Chondrocyte (in vitro differentiated cells): ENCODE data around the gene HOTAIR. TPM values are rescaled to one million over a fixed set of nuclear protein-coding genes. Genes with fewer than 3 reads are reported as not detected.
A peak's percentile ranks its signal among the peaks of the same experiment; 100 is the strongest.

ENCODE experiments used
- DNase-seq: peaks from one replicate; pipeline ENCODE4 v3.0.0; 2021; ENCODE audit warnings: mixed read lengths, low spot score
- H3K27ac Mint-ChIP-seq: one replicate; pipeline ENCODE4 v1.8.0; 2021; ENCODE audit warnings: mild to moderate bottlenecking, moderate library complexity, mixed read lengths; ENCODE audit not compliant: unreplicated experiment
- H3K27me3 Mint-ChIP-seq: 2 replicates; pipeline ENCODE4 v1.8.0; 2021; ENCODE audit warnings: low read depth, mixed read lengths
- H3K36me3 Mint-ChIP-seq: 2 replicates; pipeline ENCODE4 v1.8.0; 2021; ENCODE audit warnings: low read depth, mixed read lengths
- H3K4me1 Mint-ChIP-seq: 2 replicates; pipeline ENCODE4 v1.8.0; 2021; ENCODE audit warnings: low read depth, mild to moderate bottlenecking, mixed read lengths
- H3K4me3 Mint-ChIP-seq: one replicate; pipeline ENCODE4 v1.8.0; 2021; ENCODE audit warnings: mild to moderate bottlenecking, moderate library complexity, mixed read lengths; ENCODE audit not compliant: unreplicated experiment
- H3K9me3 Mint-ChIP-seq: 2 replicates; pipeline ENCODE4 v1.8.0; 2021; ENCODE audit warnings: low read depth, mixed read lengths
- total RNA-seq: library from RNA; stranded (reverse); gene quantifications from 3 replicates; pipeline ENCODE4 v1.2.1, GENCODE V29; 2021
- TF ChIP-seq, protein P1 (sequence below): fragments of 200-600 bp; sonication (generic); IDR thresholded peaks from 2 replicates; pipeline ENCODE4 v1.5.0; 2021; ENCODE audit warnings: antibody characterized with exemption, mild to moderate bottlenecking, moderate library complexity

HOTAIR gene
- total RNA-seq, 1 donor from 2014 or later: not detected

DNA sequence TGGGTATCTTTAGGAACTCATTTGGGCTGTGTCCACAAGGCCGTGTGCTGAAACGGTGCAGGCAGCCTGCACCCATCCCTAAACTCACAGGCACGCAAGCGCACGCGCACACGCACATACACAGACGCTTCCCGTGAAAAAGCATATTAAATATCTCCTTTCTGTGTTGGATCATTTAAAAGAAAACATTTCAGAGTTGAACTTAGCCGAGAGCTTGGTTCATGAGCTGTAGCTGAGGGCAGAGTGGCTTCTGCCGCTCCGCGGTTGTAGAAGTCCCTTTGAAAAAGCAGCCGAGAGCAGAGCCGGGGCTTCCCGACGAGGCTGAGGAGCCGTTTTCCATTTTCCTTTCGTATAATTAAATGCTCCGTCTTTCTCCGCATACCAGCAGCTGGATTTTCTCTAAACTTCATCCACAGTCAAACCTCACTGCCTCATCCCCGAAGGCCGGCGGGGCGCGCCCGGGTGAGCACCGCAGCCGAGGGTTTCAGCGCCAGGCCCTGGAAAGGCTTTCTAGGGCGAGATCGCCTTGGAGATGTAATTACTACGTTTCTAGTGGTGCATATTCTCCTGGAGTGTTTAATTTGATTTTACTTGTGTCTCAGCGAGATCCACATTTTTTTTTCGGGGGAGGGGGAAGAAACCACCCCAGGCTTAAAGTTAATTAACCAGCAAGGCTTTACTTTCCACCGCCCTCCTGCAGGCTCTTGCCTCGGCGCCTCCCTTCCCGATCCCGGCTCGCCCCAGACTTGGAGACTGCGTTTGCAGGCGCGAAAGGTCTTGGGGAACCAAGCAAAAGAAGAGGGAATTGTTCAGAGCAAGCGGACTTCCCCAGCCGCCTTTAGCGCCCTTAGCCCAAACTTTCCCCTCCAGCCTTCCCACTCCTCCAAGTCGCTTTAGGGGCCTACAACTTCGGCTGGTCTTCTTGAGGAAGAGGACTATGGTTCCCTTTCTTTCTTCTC is 39.1 kb downstream of the HOTAIR start:
- no peaks in the 10 kb centered on the region for H3K9me3 Mint-ChIP-seq
- H3K4me3 Mint-ChIP-seq: peak overlapping the region; percentile 52
- H3K27ac Mint-ChIP-seq: no peak overlapping the region
- TF ChIP-seq, protein P1, sequence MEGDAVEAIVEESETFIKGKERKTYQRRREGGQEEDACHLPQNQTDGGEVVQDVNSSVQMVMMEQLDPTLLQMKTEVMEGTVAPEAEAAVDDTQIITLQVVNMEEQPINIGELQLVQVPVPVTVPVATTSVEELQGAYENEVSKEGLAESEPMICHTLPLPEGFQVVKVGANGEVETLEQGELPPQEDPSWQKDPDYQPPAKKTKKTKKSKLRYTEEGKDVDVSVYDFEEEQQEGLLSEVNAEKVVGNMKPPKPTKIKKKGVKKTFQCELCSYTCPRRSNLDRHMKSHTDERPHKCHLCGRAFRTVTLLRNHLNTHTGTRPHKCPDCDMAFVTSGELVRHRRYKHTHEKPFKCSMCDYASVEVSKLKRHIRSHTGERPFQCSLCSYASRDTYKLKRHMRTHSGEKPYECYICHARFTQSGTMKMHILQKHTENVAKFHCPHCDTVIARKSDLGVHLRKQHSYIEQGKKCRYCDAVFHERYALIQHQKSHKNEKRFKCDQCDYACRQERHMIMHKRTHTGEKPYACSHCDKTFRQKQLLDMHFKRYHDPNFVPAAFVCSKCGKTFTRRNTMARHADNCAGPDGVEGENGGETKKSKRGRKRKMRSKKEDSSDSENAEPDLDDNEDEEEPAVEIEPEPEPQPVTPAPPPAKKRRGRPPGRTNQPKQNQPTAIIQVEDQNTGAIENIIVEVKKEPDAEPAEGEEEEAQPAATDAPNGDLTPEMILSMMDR: no peak
- H3K36me3 Mint-ChIP-seq: no peaks in the 10 kb centered on the region
- DNase-seq: no peak
- H3K27me3 Mint-ChIP-seq: peaks cover 86% of the 10 kb centered on the region
- H3K4me1 Mint-ChIP-seq: peaks cover 6% of the 10 kb centered on the region

DNA sequence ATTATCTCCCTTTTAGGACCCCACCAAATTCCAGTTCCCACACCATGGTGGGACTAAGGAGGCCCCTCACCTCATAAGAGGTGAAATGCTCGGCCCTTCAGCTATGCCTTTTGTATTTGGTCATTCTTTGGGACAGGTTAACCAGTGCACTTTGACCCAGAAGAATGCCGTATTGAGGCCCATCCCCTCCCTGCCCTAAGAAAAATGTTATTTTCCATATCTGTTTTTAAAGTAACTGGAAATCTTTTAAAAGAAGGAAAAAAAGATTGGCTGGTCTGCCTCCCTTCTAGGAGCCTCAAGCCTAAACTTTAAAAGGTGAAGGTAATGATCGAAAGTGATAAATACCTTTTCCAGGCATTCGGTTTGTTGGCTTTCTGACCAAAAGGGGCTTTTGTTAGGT is 41.8 kb downstream of the HOTAIR start:
- Mint-ChIP-seq H3K36me3 (no peaks in the 10 kb centered on the region), H3K9me3 (peaks cover 4% of the 10 kb centered on the region), H3K4me3 (no peak overlapping the region), H3K27me3 (peaks cover 90% of the 10 kb centered on the region), H3K4me1 (peaks cover 6% of the 10 kb centered on the region), H3K27ac (no peak overlapping the region)
- TF ChIP-seq, protein P1: no peak
- DNase-seq: no peak

DNA sequence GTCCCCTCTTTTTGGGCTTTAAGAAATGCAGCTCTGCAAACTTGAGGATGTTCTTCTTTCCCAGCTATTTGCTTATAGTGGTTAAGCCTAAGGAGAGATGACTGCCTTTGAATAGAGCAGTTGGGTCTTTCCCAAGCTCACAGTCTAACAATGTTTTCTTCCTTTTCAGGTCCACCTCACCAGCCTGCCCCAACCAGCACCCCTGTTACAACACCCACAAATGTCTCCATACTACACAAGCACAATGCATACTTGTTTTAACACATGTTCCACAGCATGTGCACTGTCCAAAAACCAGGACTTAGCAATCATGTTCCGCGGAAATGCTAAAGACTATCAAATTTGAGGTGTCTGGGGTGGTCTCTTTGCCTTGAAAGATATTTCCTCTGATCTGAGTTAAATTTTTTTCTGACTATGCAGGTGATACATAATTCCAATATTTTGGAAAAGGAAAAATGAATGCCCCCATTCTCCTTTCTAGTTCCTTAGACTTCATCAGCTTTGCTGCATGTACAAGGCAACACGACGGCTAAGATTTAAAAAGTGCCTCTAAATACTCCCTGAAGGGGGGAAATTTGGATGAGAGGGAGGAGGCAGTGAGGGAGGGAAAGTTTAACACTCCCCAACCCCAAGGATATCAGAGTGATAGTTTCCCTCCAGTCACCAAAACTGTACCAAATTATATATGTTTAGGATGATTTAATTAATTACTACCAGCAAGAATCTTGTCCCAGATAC is 42.7 kb downstream of the HOTAIR start:
- Mint-ChIP-seq H3K27ac (no peak overlapping the region), H3K27me3 (peaks cover 92% of the 10 kb centered on the region), H3K4me3 (no peak overlapping the region), H3K9me3 (peaks cover 4% of the 10 kb centered on the region), H3K4me1 (peaks cover 6% of the 10 kb centered on the region), H3K36me3 (no peaks in the 10 kb centered on the region)
- TF ChIP-seq, protein P1: no peak
- DNase-seq: no peak

DNA sequence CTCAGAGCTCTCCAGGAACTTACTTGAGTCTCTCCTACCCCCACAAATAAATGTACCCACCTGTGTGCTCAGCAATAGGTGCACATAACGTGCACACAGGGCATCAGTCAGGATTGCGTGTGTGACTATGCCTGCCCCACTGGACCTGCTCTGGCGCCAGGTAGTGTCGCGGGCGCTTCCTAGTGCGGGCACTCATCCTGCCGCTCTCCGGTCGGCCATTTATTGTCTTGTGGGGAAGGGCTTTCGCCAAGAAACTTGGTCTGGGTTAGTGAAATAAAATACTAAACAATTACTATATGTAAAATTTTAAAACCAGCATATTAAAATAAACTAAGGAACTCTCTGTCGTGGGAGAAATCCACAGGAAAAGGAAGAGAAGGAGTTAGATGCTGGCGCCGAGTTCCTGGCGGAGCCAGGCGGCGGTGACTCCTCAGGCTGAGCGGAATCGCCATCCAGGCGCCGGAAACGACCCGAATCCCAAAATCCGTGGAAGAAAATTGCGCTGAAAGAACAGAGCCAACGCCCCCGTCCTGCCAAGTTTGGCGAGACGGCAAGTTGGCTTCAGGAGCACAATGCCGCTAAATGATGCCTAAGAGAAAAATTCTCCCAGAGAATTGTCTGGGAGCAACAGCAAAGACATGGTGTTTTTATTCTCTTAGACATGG is 44.0 kb downstream of the HOTAIR start:
- H3K4me1 Mint-ChIP-seq: peaks cover 5% of the 10 kb centered on the region
- no peak overlapping the region for H3K27ac Mint-ChIP-seq
- no peak for DNase-seq
- H3K36me3 Mint-ChIP-seq: no peaks in the 10 kb centered on the region
- TF ChIP-seq, protein P1: no peak
- peaks cover 91% of the 10 kb centered on the region for H3K27me3 Mint-ChIP-seq
- no peak overlapping the region for H3K4me3 Mint-ChIP-seq
- peaks cover 4% of the 10 kb centered on the region for H3K9me3 Mint-ChIP-seq

DNA sequence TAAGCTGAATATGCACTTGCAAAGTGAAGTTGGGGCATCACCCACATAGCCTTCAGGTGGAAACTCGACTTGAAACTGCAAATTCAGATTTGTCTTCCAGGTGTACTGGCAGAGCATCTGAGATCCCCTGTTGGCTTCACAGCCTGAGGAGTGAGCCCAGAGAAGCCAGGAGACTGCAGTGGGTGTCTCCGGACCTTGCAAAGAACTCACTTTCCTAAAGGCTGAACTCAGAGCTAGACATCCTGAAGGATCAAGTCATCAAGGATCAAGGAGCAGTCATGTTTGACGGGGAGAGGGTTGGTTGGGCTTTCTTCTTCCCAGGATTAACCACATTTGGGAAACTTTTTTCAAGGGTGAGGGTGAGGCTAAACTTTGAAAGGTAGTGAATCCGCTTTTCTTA is 45.2 kb downstream of the HOTAIR start:
- Mint-ChIP-seq H3K27ac (no peak overlapping the region), H3K36me3 (no peaks in the 10 kb centered on the region), H3K9me3 (peaks cover 4% of the 10 kb centered on the region), H3K4me1 (no peaks in the 10 kb centered on the region), H3K27me3 (peaks cover 86% of the 10 kb centered on the region), H3K4me3 (no peak overlapping the region)
- DNase-seq: no peak
- TF ChIP-seq, protein P1: no peak
